NCI-H524 treated with DMSO at 0.1 percent for 48 hours (cell line): ENCODE data around the gene KSR1.
A peak's percentile ranks its signal among the peaks of the same experiment; 100 is the strongest.

Source experiments
- DNase-seq: peaks from one replicate; lab custom pipeline; 2025; lab: John Stamatoyannopoulos, UW

KSR1 gene

GRCh38 chr17:27536781-27537180 is 80.5 kb downstream of the KSR1 start:
- no peak for DNase-seq

GRCh38 chr17:27538156-27538955 is 82.1 kb downstream of the KSR1 start:
- no peak for DNase-seq

GRCh38 chr17:27539152-27539551 is 82.9 kb downstream of the KSR1 start:
- no peak for DNase-seq

- DNase-seq = no peak
Observed at GRCh38 chr17:27539794-27540317, 83.6 kb downstream of the KSR1 start.

GRCh38 chr17:27540318-27541101 is 84.3 kb downstream of the KSR1 start:
- no peak for DNase-seq

GRCh38 chr17:27541301-27542023 is 85.2 kb downstream of the KSR1 start:
- DNase-seq = no peak

- DNase-seq = no peak
Observed at GRCh38 chr17:27542841-27543463, 86.7 kb downstream of the KSR1 start.

- no peak for DNase-seq
Observed at GRCh38 chr17:27543464-27543856, 87.2 kb downstream of the KSR1 start.

- DNase-seq = no peak
Observed at GRCh38 chr17:27543958-27544349, 87.7 kb downstream of the KSR1 start.

- DNase-seq = no peak
Observed at GRCh38 chr17:27544350-27545131, 88.3 kb downstream of the KSR1 start.

- DNase-seq = peak; percentile 97
Observed at GRCh38 chr17:27545562-27546229, 89.4 kb downstream of the KSR1 start.

- DNase-seq = no peak
Observed at GRCh38 chr17:27546624-27547300, 90.5 kb downstream of the KSR1 start.

- no peak for DNase-seq
Observed at GRCh38 chr17:27547301-27547683, 91.0 kb downstream of the KSR1 start.

- DNase-seq = no peak
Observed at GRCh38 chr17:27548369-27548768, 92.1 kb downstream of the KSR1 start.

- no peak for DNase-seq
Observed at GRCh38 chr17:27549251-27549893, 93.1 kb downstream of the KSR1 start.

- peak; percentile 57 for DNase-seq
Observed at GRCh38 chr17:27550291-27550930, 94.2 kb downstream of the KSR1 start.

GRCh38 chr17:27550974-27551505 is 94.8 kb downstream of the KSR1 start:
- peak; percentile 5 for DNase-seq

- DNase-seq = no peak
Observed at GRCh38 chr17:27551701-27552248, 95.5 kb downstream of the KSR1 start.
